GM13977 (cell line): ENCODE measurements around the gene TFIP11.

ENCODE experiments used
- DNase-seq: peaks from one replicate; pipeline ENCODE4 v3.0.0; 2012; ENCODE audit warnings: low spot score
- in situ Hi-C: fragments of 300-500 bp; cut with MboI; formaldehyde crosslinking; loops from one replicate; pipeline ENCODE4 v1.12.0; 2022; ENCODE audit warnings: low sequenced_read_pairs, low pct_unique_long_range_greater_than_20kb, mixed read lengths, inconsistent platforms; ENCODE audit not compliant: unreplicated experiment
- TF ChIP-seq, protein P1 (sequence below): IDR thresholded peaks from 2 replicates; pipeline ENCODE4 v1.5.1; 2012; ENCODE audit warnings: mild to moderate bottlenecking, control low read depth; ENCODE audit not compliant: insufficient read depth; ENCODE audit errors: extremely low read depth, missing control alignments

Gene TFIP11

DNA sequence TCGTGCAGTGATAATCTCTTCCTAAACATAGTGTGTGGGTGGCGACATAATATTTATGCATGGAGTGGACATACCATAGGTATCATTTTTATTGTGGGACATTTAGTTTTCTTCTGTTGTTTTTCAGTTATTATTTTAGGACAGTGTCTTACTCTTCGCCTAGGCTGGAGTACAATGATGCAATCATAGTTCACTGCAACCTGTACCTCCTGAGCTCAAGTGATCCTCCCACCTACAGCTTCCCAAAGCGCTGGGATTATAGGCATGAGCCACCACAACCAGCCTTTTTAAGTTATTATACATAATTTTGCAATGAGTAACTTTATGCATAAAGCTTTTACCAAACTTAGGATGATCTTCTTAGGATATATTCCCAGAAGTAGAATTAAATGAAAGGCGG is 25.9 kb downstream of the TFIP11 start:
- TF ChIP-seq, protein P1, sequence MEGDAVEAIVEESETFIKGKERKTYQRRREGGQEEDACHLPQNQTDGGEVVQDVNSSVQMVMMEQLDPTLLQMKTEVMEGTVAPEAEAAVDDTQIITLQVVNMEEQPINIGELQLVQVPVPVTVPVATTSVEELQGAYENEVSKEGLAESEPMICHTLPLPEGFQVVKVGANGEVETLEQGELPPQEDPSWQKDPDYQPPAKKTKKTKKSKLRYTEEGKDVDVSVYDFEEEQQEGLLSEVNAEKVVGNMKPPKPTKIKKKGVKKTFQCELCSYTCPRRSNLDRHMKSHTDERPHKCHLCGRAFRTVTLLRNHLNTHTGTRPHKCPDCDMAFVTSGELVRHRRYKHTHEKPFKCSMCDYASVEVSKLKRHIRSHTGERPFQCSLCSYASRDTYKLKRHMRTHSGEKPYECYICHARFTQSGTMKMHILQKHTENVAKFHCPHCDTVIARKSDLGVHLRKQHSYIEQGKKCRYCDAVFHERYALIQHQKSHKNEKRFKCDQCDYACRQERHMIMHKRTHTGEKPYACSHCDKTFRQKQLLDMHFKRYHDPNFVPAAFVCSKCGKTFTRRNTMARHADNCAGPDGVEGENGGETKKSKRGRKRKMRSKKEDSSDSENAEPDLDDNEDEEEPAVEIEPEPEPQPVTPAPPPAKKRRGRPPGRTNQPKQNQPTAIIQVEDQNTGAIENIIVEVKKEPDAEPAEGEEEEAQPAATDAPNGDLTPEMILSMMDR = no peak
- no peak for DNase-seq
- in situ Hi-C loops = no loop called here

DNA sequence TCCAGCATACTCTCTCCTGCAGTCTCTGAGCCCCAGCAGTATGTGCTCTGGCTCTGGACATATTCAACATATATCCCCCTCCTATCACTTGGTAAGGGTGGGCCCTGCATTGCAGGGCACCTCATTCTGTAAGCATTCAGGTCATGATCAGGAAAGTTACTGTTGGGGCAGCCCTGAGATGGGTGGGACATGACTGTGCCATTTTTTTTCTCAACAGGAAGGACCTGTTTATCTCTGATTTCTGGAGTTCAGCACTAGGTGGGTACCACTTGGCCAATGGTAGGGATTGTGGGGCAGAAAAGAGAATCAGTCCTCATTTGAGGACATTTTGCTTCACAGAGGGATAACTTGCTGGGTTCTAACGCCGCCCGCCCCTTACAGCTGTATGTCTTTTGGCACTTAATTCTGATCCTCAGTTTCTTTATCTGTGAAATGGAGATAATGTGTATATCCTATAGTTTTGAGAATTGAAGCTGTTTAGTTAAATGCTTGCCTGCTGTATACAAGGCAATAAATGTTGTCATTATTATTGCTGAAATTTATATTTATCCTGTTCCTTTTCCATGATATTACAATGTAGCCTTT is 26.4 kb downstream of the TFIP11 start:
- no peak for DNase-seq
- in situ Hi-C loops = no loop called here
- TF ChIP-seq, protein P1 = no peak

DNA sequence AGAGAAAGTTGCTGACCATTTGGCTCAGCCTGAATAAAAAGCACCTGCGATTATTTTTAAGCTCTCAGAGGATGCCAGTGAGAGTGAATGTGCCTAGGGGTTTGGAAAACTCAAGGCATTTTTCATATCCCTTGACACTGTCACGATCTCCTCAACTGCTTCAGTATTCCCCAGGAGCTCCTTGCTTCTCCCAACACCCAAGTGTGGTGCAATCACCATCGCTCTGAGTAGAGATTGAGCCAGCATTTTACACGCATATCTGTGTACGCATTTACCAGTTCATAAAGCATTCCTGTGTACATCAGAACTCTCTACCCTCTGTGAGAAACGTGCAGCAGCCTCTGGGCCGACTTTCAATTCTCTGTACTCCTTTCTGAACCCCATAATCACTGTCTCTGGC is 27.3 kb downstream of the TFIP11 start:
- no peak for DNase-seq
- TF ChIP-seq, protein P1 = no peak
- in situ Hi-C loops = no loop called here

DNA sequence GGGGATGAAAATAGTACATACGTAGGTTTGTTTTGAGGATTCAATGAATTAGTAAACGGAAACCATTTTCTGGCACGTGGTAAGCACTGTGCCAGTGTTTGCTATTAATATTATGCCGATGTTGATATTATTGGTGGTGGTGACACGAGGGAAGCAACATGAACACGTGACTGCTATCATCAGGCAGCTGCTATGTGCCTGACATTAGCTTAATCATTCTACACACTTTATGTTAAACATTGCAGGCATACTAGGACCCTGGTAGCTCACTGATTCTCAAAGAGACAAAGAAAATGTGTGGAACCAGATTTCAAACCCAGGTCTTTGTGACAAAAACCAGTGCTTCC is 27.9 kb downstream of the TFIP11 start:
- in situ Hi-C loops = no loop called here
- TF ChIP-seq, protein P1 = no peak
- DNase-seq = peak; percentile 36

DNA sequence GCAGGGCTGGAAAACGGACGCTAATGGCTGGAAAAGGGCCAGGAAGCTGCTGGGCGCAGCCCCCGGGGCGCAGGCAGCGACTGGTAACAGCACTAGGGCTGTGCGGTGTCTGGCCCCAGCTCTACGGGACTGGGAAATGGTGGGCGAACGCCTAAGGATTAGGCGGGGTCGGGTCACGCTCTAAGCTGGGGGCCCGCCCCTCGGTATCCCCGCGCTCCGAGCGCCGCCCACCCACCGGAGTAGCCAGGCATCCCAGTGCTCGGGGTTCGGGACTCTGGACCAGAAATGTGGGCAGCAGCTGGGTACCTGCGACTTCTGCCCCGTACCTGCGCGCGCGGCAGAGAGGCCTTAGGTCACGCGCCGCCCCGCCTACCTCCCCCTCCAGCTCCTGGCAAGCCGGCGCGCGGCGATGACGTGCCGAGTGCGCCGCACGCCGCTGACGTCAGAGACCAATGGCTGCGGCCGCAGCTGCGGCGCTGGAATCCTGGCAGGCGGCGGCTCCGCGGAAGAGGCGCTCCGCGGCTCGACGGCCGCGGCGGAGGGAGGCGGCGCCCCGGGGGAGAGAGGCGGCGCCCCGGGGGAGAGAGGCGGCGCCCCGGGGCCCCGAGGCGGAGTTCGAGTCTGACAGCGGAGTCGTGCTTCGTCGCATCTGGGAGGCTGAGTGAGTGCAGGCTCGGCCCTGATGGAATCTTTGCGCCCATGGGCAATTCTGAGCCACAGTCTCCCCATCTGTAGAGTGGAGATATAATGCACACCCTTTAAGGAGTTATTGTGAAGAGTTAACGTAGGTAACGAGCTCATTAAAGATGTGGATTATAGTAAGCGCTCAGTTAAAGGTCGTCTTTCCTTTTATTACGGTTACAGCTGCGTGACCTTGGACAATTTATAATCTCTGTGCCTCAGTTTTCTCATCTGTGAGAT is 28.6 kb downstream of the TFIP11 start, which contains the start of the genes HPS4 and SRRD:
HPS4 (minus strand) TSS at position 345 of the 921 bp plus-strand sequence. CDS start 2,021 bp downstream, outside the sequence.
SRRD (plus strand) TSS at position 439 of the 921 bp plus-strand sequence; CDS start at position 453, 14 bp downstream.
- TF ChIP-seq, protein P1 = no peak
- peak; percentile 91 for DNase-seq
- in situ Hi-C loops = no loop called here

DNA sequence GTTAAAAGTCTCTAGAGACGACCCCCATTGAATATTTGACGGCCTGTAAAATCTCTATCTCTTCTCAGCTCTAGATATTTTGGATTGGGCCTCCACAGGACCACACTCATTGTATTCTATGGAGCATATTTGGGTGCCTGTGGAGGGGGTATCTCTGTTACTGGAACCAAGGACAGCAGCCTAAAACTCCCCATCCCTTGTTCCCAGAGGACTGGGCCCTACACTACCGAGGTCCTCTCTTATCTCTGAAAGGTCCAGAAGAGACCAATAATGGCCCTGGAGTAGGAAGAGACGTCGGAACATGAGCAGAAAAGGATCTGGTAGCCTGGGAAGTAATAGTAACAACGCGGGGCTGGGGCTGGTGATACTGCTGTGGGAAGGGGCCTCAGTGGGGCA is 29.2 kb downstream of the TFIP11 start:
- TF ChIP-seq, protein P1 = no peak
- DNase-seq = no peak
- in situ Hi-C loops = no loop called here
